ENCODE measurements around the gene PDE6B. TPM values are rescaled to one million over a fixed set of nuclear protein-coding genes. Genes with fewer than 3 reads are reported as not detected.

PDE6B gene
- total and polyA plus RNA-seq, 4 donors = 2.7 to 24.6 (median 12.0) TPM

DNA sequence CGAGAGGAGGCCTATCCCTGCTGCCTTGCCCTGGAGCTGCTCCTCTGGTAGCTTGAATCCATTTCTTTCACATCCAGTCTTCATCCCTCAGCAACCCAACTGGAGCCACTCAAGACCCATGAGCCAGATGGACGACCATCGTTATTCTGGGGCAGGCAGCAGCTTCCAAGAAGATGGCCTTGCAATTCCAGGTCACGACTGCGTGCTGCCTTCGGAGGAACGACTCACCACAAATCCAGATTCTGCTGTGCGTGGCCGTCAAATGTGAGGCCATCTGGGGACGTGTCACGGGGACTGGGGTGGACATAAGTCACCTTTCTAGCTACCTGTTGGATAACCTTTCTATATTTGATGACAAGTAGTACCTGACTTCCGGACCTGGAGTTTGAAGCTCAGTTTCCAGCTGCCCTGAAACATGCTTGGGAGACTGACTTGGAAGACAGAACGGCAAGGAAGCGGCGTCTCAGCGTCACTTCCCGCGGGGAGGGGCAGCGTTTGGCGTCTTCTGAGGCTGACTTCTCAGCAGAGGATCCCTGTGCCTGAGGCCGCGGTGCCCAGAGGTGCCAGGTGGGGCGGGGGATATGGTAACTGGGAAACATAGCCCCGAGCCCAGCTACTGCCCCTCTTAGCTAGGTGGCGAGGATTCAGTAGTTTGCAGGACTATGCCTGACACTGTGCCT is 37.6 kb upstream of the PDE6B start:
- Histone ChIP-seq H3K36me3 (ENCODE audit: control insufficient read depth in 4 of 4, insufficient read depth in 4 of 4, low read length in 4 of 4) (no peaks in the 10 kb centered on the region), H3K9ac (ENCODE audit: insufficient read depth in 1 of 2, low read length in 2 of 2) (no peak overlapping the region), H3K9me3 (ENCODE audit: control insufficient read depth in 4 of 4, insufficient read depth in 3 of 4, low read length in 3 of 4) (peaks cover 0 to 17% (median 2%) of the 10 kb centered on the region in 4 donors), H3K27me3 (ENCODE audit: control insufficient read depth in 3 of 3, insufficient read depth in 3 of 3, low read length in 2 of 3) (peaks cover 0 to 9% (median 0%) of the 10 kb centered on the region in 3 donors), H3K27ac (ENCODE audit: low read depth in 1 of 2, low read length in 1 of 2) (no peak overlapping the region), H3K4me3 (no peak overlapping the region), H3K4me1 (ENCODE audit: control insufficient read depth in 5 of 5, insufficient read depth in 5 of 5, low read length in 5 of 5) (no peaks in the 10 kb centered on the region)
- WGBS, 2 donors = 79 to 80% methylated on average over 25 of the region's 25 CpGs
- ATAC-seq (ENCODE audit: insufficient read depth, low FRiP score) (no peak), DNase-seq (no peak)
- TF ChIP-seq, protein P1, sequence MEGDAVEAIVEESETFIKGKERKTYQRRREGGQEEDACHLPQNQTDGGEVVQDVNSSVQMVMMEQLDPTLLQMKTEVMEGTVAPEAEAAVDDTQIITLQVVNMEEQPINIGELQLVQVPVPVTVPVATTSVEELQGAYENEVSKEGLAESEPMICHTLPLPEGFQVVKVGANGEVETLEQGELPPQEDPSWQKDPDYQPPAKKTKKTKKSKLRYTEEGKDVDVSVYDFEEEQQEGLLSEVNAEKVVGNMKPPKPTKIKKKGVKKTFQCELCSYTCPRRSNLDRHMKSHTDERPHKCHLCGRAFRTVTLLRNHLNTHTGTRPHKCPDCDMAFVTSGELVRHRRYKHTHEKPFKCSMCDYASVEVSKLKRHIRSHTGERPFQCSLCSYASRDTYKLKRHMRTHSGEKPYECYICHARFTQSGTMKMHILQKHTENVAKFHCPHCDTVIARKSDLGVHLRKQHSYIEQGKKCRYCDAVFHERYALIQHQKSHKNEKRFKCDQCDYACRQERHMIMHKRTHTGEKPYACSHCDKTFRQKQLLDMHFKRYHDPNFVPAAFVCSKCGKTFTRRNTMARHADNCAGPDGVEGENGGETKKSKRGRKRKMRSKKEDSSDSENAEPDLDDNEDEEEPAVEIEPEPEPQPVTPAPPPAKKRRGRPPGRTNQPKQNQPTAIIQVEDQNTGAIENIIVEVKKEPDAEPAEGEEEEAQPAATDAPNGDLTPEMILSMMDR (IDR thresholded peaks at IDR 0.05; ENCODE audit: control extremely low read depth, extremely low read depth) = no peak

DNA sequence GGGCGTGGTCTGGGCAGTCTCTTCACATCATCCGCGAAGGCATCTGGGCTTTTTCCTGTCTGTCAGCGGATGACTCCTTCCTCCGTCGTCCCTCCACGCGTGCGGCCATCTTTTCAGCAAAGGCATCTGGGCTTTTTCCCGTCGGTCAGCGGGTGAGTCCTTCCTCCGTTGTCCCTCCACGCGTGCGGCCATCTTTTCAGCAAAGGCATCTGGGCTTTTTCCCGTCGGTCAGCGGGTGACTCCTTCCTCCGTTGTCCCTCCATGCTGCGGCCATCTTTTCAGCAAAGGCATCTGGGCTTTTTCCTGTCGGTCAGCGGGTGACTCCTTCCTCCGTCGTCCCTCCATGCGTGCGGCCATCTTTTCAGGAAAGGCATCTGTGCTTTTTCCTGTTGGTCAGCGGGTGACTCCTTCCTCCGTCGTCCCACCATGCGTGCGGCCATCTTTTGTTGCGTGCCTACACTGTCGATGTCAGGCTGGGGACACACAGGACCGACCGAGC is 37.0 kb upstream of the PDE6B start:
- Histone ChIP-seq H3K9ac (ENCODE audit: insufficient read depth in 1 of 2, low read length in 2 of 2) (no peak overlapping the region), H3K9me3 (ENCODE audit: control insufficient read depth in 4 of 4, insufficient read depth in 3 of 4, low read length in 3 of 4) (peaks cover 0 to 20% (median 2%) of the 10 kb centered on the region in 4 donors), H3K36me3 (ENCODE audit: control insufficient read depth in 4 of 4, insufficient read depth in 4 of 4, low read length in 4 of 4) (no peaks in the 10 kb centered on the region), H3K27ac (ENCODE audit: low read depth in 1 of 2, low read length in 1 of 2) (no peak overlapping the region), H3K4me1 (ENCODE audit: control insufficient read depth in 5 of 5, insufficient read depth in 5 of 5, low read length in 5 of 5) (no peaks in the 10 kb centered on the region), H3K4me3 (no peak overlapping the region), H3K27me3 (ENCODE audit: control insufficient read depth in 3 of 3, insufficient read depth in 3 of 3, low read length in 2 of 3) (peaks cover 0 to 9% (median 0%) of the 10 kb centered on the region in 3 donors)
- TF ChIP-seq, protein P1 (IDR thresholded peaks at IDR 0.05; ENCODE audit: control extremely low read depth, extremely low read depth) = no peak
- DNase-seq = no peak
- no peak for ATAC-seq (ENCODE audit: insufficient read depth, low FRiP score)
- WGBS, 2 donors = 74 to 78% methylated on average over 36 of the region's 36 CpGs

DNA sequence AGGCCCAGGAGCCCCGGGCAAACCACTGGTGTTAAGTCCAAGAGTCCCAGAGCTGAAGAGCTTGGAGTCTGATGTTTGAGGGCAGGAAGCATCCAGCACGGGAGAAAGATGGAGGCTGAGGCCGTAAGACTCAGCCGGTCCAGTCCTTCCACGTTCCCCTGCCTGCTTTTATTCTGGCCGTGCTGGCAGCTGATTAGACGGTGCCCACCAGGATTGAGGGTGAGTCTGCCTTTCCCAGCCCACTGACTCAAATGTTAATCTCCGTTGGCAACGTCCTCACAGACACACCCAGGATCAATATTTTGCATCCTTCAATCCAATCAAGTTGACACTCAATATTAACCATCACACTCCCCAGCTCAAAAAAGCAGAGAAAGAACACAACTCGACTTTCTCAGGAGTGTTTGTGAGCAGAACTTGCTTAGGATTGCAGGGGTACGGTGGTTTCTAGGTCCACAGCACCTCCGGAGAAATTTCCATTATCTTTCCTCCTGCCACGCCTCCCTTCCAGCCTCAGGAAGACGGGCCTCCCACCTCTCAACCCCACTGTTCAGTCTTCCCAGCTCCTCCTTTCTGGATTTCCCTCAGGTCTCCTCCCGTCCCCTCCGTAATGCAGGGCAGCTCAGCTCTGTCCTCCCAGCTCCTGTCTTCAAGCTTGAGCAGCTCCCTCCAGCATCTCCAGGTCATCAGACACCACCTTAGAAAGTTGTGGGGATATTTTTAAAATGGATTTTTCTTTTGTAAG is 36.0 kb upstream of the PDE6B start:
- Histone ChIP-seq H3K27me3 (ENCODE audit: control insufficient read depth in 3 of 3, insufficient read depth in 3 of 3, low read length in 2 of 3) (peaks cover 0 to 9% (median 0%) of the 10 kb centered on the region in 3 donors), H3K9me3 (ENCODE audit: control insufficient read depth in 4 of 4, insufficient read depth in 3 of 4, low read length in 3 of 4) (peaks cover 0 to 18% (median 0%) of the 10 kb centered on the region in 4 donors), H3K27ac (ENCODE audit: low read depth in 1 of 2, low read length in 1 of 2) (no peak overlapping the region), H3K4me1 (ENCODE audit: control insufficient read depth in 5 of 5, insufficient read depth in 5 of 5, low read length in 5 of 5) (no peaks in the 10 kb centered on the region), H3K36me3 (ENCODE audit: control insufficient read depth in 4 of 4, insufficient read depth in 4 of 4, low read length in 4 of 4) (no peaks in the 10 kb centered on the region), H3K9ac (ENCODE audit: insufficient read depth in 1 of 2, low read length in 2 of 2) (no peak overlapping the region), H3K4me3 (no peak overlapping the region)
- DNase-seq (no peak), ATAC-seq (ENCODE audit: insufficient read depth, low FRiP score) (no peak)
- 86 to 88% methylated on average over 16 of the region's 16 CpGs for WGBS, 2 donors
- TF ChIP-seq, protein P1 (IDR thresholded peaks at IDR 0.05; ENCODE audit: control extremely low read depth, extremely low read depth) = no peak
